CD4-positive, alpha-beta T cell treated with Interleukin-17A for 4 hours (primary cell): ENCODE data around the gene MEGF9.

Source experiments
- DNase-seq: peaks from one replicate; pipeline ENCODE4 v3.0.0-alpha.2; 2020; ENCODE audit warnings: mixed read lengths

Gene MEGF9

GRCh38 chr9:120702075-120702474, 12.2 kb downstream of the MEGF9 start:
- no peak for DNase-seq

- no peak for DNase-seq
Observed at GRCh38 chr9:120701248-120701647, 13.0 kb downstream of the MEGF9 start.

- DNase-seq: no peak
Observed at GRCh38 chr9:120698766-120699165, 15.5 kb downstream of the MEGF9 start.

- no peak for DNase-seq
Observed at GRCh38 chr9:120697448-120697847, 16.8 kb downstream of the MEGF9 start.

GRCh38 chr9:120696551-120697230, 17.6 kb downstream of the MEGF9 start:
- DNase-seq: no peak

GRCh38 chr9:120694559-120694958, 19.7 kb downstream of the MEGF9 start:
- no peak for DNase-seq

GRCh38 chr9:120693700-120694008, 20.6 kb downstream of the MEGF9 start:
- DNase-seq: no peak

- no peak for DNase-seq
Observed at GRCh38 chr9:120692901-120693699, 21.2 kb downstream of the MEGF9 start.

GRCh38 chr9:120690372-120690771, 23.9 kb downstream of the MEGF9 start:
- no peak for DNase-seq

GRCh38 chr9:120689860-120690259, 24.4 kb downstream of the MEGF9 start:
- DNase-seq: no peak

- no peak for DNase-seq
Observed at GRCh38 chr9:120688758-120689157, 25.5 kb downstream of the MEGF9 start.

GRCh38 chr9:120683150-120683549, 31.1 kb downstream of the MEGF9 start:
- no peak for DNase-seq

GRCh38 chr9:120681121-120681520, 33.1 kb downstream of the MEGF9 start:
- DNase-seq: no peak

GRCh38 chr9:120680579-120680978, 33.7 kb downstream of the MEGF9 start:
- no peak for DNase-seq

- no peak for DNase-seq
Observed at GRCh38 chr9:120680161-120680560, 34.1 kb downstream of the MEGF9 start.

GRCh38 chr9:120677965-120678364, 36.3 kb downstream of the MEGF9 start:
- DNase-seq: no peak

GRCh38 chr9:120676767-120677402, 37.4 kb downstream of the MEGF9 start:
- DNase-seq: no peak

- DNase-seq: no peak
Observed at GRCh38 chr9:120668399-120668798, 45.9 kb downstream of the MEGF9 start.

- DNase-seq: no peak
Observed at GRCh38 chr9:120663950-120664349, 50.3 kb downstream of the MEGF9 start.

GRCh38 chr9:120663380-120663779, 50.9 kb downstream of the MEGF9 start:
- no peak for DNase-seq

GRCh38 chr9:120662513-120662912, 51.8 kb downstream of the MEGF9 start:
- no peak for DNase-seq

- DNase-seq: no peak
Observed at GRCh38 chr9:120659676-120660075, 54.6 kb downstream of the MEGF9 start.

- no peak for DNase-seq
Observed at GRCh38 chr9:120659209-120659608, 55.1 kb downstream of the MEGF9 start.

GRCh38 chr9:120655005-120655622, 59.2 kb downstream of the MEGF9 start:
- no peak for DNase-seq
